ENCODE results near the gene GRK5. TPM values are rescaled to one million over a fixed set of nuclear protein-coding genes. Genes with fewer than 3 reads are reported as not detected.

GRK5 gene
- total and polyA plus RNA-seq, 7 donors: 7.9 to 32.4 (median 19.8) TPM

DNA sequence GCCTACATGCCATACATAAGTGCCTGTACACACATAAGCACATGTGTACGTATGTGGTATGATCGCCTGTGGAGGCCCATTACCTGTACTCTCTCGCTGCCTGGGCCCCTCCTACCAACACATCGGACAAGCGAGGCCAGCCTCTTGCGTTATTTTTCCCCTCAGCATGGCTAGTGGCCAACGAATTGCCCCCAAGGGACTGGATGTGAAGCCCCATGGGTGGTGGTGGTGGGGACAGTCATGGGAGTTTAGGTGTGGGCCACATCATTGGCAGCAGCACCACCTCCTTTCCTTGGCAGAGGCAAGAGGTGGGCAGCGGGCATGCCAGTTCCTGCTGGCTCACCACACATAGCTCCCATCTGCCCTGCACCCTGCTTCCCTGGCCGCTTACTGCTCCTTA, 10.0 kb downstream of the GRK5 start:
- Histone ChIP-seq H3K27ac (peak overlapping the region in 2 of 4 donors; percentile 25), H3K4me3 (no peak overlapping the region), H3K9me3 (no peaks in the 10 kb centered on the region), H3K4me1 (peaks cover 0 to 68% (median 63%) of the 10 kb centered on the region in 4 donors), H3K27me3 (no peaks in the 10 kb centered on the region), H3K36me3 (no peaks in the 10 kb centered on the region)
- WGBS, 2 donors: 94 to 97% methylated on average over 9 of the region's 9 CpGs
- TF ChIP-seq, protein P1, sequence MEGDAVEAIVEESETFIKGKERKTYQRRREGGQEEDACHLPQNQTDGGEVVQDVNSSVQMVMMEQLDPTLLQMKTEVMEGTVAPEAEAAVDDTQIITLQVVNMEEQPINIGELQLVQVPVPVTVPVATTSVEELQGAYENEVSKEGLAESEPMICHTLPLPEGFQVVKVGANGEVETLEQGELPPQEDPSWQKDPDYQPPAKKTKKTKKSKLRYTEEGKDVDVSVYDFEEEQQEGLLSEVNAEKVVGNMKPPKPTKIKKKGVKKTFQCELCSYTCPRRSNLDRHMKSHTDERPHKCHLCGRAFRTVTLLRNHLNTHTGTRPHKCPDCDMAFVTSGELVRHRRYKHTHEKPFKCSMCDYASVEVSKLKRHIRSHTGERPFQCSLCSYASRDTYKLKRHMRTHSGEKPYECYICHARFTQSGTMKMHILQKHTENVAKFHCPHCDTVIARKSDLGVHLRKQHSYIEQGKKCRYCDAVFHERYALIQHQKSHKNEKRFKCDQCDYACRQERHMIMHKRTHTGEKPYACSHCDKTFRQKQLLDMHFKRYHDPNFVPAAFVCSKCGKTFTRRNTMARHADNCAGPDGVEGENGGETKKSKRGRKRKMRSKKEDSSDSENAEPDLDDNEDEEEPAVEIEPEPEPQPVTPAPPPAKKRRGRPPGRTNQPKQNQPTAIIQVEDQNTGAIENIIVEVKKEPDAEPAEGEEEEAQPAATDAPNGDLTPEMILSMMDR (IDR thresholded peaks at IDR 0.05): no peak
- no peak for TF ChIP-seq POLR2AphosphoS5 (IDR thresholded peaks at IDR 0.05)
- no peak for TF ChIP-seq POLR2A (IDR thresholded peaks at IDR 0.05)
- TF ChIP-seq EP300 (IDR thresholded peaks at IDR 0.05): no peak
- DNase-seq: peak; percentile 62
- intact Hi-C loops (cut with DNase I): no loop called here

DNA sequence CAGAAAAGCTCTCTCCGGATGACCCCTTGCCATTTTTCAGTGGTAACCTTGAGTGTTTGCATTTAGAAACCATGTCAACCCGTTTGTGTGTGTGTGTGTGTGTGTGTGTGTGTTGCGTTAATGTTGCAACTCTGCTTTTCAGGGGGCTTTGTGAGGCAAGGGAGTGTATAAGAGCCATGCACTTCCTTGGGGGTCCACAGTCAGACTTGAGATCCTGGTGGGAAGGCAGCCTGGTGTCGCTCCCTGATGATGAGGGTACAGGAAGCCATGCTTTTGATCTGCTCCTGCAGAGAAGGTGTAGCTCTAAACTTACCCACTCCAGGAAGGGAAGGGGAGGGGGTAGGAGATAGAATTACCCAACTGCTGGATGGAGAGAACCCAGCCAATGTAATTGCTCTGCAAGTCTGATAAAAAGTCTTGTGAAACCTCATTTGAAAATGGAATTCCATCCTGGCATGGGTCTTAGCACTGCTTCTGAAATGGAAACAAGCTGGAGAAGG, 10.7 kb downstream of the GRK5 start:
- H3K27me3 ChIP-seq: no peaks in the 10 kb centered on the region
- WGBS, 2 donors: 78 to 81% methylated on average over 4 of the region's 4 CpGs
- intact Hi-C loops (cut with DNase I): no loop called here

DNA sequence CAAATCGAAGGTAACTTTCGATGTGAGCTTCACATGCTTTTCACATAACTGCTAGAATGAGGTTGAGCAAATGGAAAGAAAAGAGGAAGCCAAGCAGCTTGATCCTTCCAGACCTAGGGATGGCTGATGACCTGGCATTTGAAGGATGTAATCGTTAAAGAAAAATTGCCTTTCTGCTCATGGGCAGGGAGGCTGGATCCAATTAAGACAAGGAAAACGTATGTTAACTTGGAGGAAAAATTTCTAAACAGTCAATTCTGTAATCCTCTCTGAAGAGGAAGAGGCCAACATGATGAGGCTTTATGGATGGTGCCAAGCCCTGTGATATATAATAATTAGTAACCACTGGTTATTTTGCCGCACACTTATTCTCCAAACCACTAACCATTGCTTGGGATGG, 12.5 kb downstream of the GRK5 start:
- TF ChIP-seq, protein P1 (IDR thresholded peaks at IDR 0.05): no peak
- TF ChIP-seq POLR2AphosphoS5 (IDR thresholded peaks at IDR 0.05) (no peak), EP300 (IDR thresholded peaks at IDR 0.05) (no peak), POLR2A (IDR thresholded peaks at IDR 0.05) (no peak)
- peaks cover 0 to 68% (median 65%) of the 10 kb centered on the region in 4 donors for H3K4me1 ChIP-seq

More for the DNA sequence above, 10.7 kb downstream of the GRK5 start:
- peaks cover 0 to 68% (median 63%) of the 10 kb centered on the region in 4 donors for H3K4me1 ChIP-seq
- peak; percentile 65 for DNase-seq
- H3K4me3 ChIP-seq: no peak overlapping the region
- H3K36me3 ChIP-seq: no peaks in the 10 kb centered on the region
- peak overlapping the region in 2 of 4 donors; percentile 25 to 32 for H3K27ac ChIP-seq
- no peaks in the 10 kb centered on the region for H3K9me3 ChIP-seq
- TF ChIP-seq POLR2A (IDR thresholded peaks at IDR 0.05) (no peak), POLR2AphosphoS5 (IDR thresholded peaks at IDR 0.05) (peak in 2 of 4 donors; percentile 18 to 26)

DNA sequence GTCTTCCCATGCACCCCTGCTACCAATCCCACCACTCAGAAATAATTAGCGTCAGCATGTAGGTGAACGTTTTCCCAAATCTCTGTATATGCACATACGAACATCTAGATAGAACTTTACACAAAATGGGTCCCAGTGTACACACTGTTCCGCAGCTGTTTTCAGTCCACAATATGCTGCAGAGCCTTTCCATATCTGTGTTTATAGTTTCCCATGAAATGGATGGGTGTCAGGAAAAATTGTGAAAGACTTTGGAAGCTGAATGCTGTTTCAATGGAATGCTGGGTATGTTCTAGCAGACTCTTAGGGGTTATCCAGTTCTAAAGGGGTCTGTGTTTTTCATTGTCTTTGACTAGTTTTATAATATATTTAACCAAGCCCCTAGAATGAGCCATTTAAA, 13.8 kb downstream of the GRK5 start:
- DNase-seq: peak; percentile 56
- Histone ChIP-seq H3K27ac (peak overlapping the region; percentile 59 to 81 (median 76)), H3K36me3 (no peaks in the 10 kb centered on the region), H3K4me1 (peaks cover 0 to 65% (median 62%) of the 10 kb centered on the region in 4 donors), H3K27me3 (no peaks in the 10 kb centered on the region), H3K4me3 (no peak overlapping the region), H3K9me3 (no peaks in the 10 kb centered on the region)
- TF ChIP-seq POLR2AphosphoS5 (IDR thresholded peaks at IDR 0.05): peak in 1 of 4 donors; percentile 19
- TF ChIP-seq EP300 (IDR thresholded peaks at IDR 0.05): no peak
- TF ChIP-seq, protein P1 (IDR thresholded peaks at IDR 0.05): no peak
- no peak for TF ChIP-seq POLR2A (IDR thresholded peaks at IDR 0.05)
- WGBS, 2 donors: 84 to 86% methylated on average over 4 of the region's 4 CpGs
- intact Hi-C loops (cut with DNase I): no loop called here

More for the DNA sequence above, 12.5 kb downstream of the GRK5 start:
- peak overlapping the region; percentile 12 to 80 (median 52) for H3K27ac ChIP-seq
- DNase-seq: no peak
- H3K9me3 ChIP-seq: no peaks in the 10 kb centered on the region
- WGBS, 2 donors: 81 to 83% methylated on average over 5 of the region's 5 CpGs
- H3K27me3 ChIP-seq: no peaks in the 10 kb centered on the region
- no peak overlapping the region for H3K4me3 ChIP-seq
- H3K36me3 ChIP-seq: no peaks in the 10 kb centered on the region
- intact Hi-C loops (cut with DNase I): no loop called here

DNA sequence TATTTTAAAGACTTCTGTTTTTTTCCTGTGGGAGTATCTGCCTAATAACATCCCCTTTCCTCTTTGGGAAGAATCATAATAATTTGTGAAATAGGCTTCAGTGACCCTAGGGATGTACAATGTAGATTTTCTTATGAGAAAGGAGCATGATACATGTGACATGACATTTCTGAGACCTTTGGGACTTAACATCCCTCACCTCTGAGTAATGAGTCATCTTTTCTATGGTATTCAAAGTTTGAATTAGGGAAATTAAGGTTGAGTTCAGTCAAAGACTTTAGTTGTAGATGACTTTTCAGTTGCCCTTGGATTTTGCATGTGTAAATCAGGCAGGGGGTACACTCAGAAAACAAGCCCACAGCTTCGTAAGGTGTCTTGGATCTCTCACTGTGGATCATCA, 14.3 kb downstream of the GRK5 start:
- Histone ChIP-seq H3K4me3 (no peak overlapping the region), H3K27me3 (no peaks in the 10 kb centered on the region), H3K27ac (peak overlapping the region; percentile 59 to 81 (median 76)), H3K9me3 (no peaks in the 10 kb centered on the region), H3K4me1 (peaks cover 0 to 63% (median 60%) of the 10 kb centered on the region in 4 donors), H3K36me3 (no peaks in the 10 kb centered on the region)
- no peak for DNase-seq
- WGBS, 2 donors: 92 to 99% methylated on average over 1 of the region's 1 CpG
- intact Hi-C loops (cut with DNase I): no loop called here
- TF ChIP-seq, protein P1 (IDR thresholded peaks at IDR 0.05): no peak
- TF ChIP-seq POLR2AphosphoS5 (IDR thresholded peaks at IDR 0.05) (no peak), EP300 (IDR thresholded peaks at IDR 0.05) (no peak), POLR2A (IDR thresholded peaks at IDR 0.05) (no peak)

Data from sigmoid colon (tissue), 7 donors.